Fibroblast of pulmonary artery (primary cell): ENCODE results near the gene CACYBP.

ENCODE experiments used
- DNase-seq: peaks from one replicate; pipeline ENCODE4 v3.0.0-alpha.2; 2010; ENCODE audit warnings: low read depth
- H3K4me3 ChIP-seq: replicated peaks from 2 replicates; pipeline ENCODE4 v1.5.1; 2011; ENCODE audit warnings: low read depth, mild to moderate bottlenecking, control low read depth, low read length, moderate library complexity
- CTCF ChIP-seq: IDR thresholded peaks from 2 replicates; pipeline ENCODE4 v1.5.1; 2011; ENCODE audit warnings: mild to moderate bottlenecking, control low read depth, low read length, inconsistent platforms; ENCODE audit errors: missing control alignments

CACYBP gene

GRCh38 chr1:174995916-174996315, 3.8 kb upstream of the CACYBP start:
- TF ChIP-seq CTCF: no peak
- no peak overlapping the region for H3K4me3 ChIP-seq
- no peak for DNase-seq

- peak; percentile 51 for DNase-seq
- no peak overlapping the region for H3K4me3 ChIP-seq
- TF ChIP-seq CTCF: no peak
Observed at GRCh38 chr1:174996476-174996875, 3.3 kb upstream of the CACYBP start.

GRCh38 chr1:174997041-174997440, 2.7 kb upstream of the CACYBP start:
- no peak overlapping the region for H3K4me3 ChIP-seq
- no peak for TF ChIP-seq CTCF
- DNase-seq: no peak

GRCh38 chr1:174998569-174999215, 1.1 kb upstream of the CACYBP start:
- H3K4me3 ChIP-seq: peak overlapping the region; percentile 85
- DNase-seq: peak; percentile 48
- peak; percentile 75 for TF ChIP-seq CTCF

GRCh38 chr1:174999216-174999935, 371 bp upstream of the CACYBP start:
- peak; percentile 100 for DNase-seq
- TF ChIP-seq CTCF: no peak
- peak overlapping the region; percentile 85 for H3K4me3 ChIP-seq

GRCh38 chr1:175000697-175001187, 995 bp downstream of the CACYBP start:
- no peak for TF ChIP-seq CTCF
- peak; percentile 15 for DNase-seq
- H3K4me3 ChIP-seq: peak overlapping the region; percentile 85
